NCI-H82 treated with DMSO at 0.1 percent for 48 hours (cell line): ENCODE measurements around the gene RAD18.

Source experiments
- DNase-seq: peaks from one replicate; lab custom pipeline; 2025; ENCODE audit not compliant: unreplicated experiment; lab: John Stamatoyannopoulos, UW

Gene RAD18

GRCh38 chr3:8900869-8901268 is 62.4 kb downstream of the RAD18 start:
- DNase-seq, result no peak

- DNase-seq, result no peak
Observed at GRCh38 chr3:8899876-8900460, 63.3 kb downstream of the RAD18 start.

DNA sequence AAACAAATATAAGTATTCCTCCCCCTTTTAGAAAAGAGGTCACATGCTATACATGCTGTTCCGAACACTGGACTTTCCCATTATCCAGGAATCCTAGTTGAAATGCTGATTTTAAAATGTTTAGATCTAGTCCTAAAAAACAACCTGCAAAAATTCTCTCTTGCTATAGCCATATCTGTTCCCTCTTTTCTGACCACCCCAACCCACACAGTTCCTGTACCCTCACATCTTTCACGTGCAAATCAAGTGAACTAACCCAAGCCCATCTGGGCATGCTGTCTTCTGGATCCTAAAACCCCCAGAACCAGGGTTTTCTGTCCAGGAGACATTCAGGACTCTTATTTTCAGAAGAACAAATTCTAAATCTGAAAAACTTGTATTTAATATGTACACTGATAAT is 67.4 kb downstream of the RAD18 start:
- no peak for DNase-seq

GRCh38 chr3:8893001-8893400 is 70.3 kb downstream of the RAD18 start:
- DNase-seq, result no peak

DNA sequence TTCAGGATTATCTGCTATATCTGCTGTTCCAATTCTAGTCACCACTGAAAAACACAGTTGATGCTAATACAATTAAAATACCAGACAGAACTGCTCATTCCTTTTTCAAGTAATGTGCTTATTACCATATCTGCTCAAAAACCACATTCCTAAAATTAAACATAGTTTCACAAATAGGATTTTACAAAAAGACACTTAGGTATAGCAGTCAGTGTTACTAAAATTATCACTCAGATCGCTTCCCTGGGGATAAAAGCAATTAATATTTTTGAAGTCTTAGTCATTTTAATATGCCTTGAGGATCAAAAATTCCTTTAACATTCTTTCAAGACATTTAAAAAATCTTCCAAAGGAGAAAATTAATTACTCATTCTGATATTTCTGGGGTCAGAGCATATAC is 71.5 kb downstream of the RAD18 start:
- no peak for DNase-seq

- no peak for DNase-seq
Observed at GRCh38 chr3:8891303-8891702, 72.0 kb downstream of the RAD18 start.

- DNase-seq, result no peak
Observed at GRCh38 chr3:8888301-8888915, 74.9 kb downstream of the RAD18 start.

GRCh38 chr3:8887435-8888300 is 75.6 kb downstream of the RAD18 start:
- no peak for DNase-seq

GRCh38 chr3:8886546-8886945 is 76.7 kb downstream of the RAD18 start:
- DNase-seq, result no peak

DNA sequence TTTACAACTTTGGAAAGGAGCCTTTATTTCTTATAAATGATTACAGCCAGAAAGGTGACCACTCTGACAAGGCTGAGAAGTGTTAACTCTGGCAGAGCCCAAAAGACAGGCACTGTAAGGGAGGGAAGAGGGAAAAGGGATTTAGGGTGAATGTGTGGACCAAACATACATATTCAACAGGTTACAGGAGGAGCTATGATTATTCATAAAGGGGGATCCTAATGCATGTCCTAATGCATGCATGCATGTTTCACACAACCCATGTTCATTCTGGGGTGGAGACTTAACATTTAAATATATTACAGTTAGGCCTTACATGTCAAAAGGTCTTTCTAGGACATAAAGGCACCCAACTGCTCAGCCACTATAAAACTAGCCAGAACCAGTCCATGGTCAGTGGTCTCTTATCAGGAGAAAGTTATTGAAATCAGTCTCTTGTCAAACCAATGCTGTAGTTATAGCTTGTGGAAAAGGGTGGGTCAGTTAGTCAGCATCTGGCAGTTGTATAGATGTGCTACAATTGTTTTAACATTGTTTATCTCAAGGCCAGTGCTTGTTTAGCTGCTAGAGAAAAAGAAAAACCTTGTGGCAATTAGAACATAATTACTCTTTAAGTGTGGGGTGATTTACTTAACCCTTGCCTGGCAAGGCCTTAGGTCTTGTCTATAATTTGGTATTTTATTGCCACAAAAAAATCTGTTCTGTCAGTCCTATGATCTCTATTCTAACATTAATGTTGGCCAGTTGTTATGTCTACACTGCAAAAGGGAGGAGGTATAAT is 77.5 kb downstream of the RAD18 start:
- DNase-seq, result no peak

GRCh38 chr3:8884630-8885290 is 78.5 kb downstream of the RAD18 start:
- no peak for DNase-seq

DNA sequence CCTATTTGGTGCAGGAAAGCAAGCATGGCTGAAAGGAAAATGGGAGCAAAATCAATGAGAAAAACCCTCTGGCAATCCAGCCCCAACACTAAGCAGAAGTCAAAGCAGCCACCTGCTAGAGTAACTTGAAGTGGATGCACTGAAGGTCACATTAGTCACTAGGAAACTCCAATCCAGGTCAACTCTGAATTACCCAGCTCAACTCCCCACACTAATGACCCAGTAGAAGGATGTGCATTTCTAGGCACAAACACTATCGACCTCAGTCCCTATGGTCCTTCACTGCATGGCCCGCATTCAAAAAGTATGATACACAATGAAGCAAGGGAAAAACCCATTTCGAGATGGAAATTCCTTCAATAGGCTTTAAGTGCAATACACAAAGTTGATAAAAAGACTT is 80.6 kb downstream of the RAD18 start:
- no peak for DNase-seq

DNA sequence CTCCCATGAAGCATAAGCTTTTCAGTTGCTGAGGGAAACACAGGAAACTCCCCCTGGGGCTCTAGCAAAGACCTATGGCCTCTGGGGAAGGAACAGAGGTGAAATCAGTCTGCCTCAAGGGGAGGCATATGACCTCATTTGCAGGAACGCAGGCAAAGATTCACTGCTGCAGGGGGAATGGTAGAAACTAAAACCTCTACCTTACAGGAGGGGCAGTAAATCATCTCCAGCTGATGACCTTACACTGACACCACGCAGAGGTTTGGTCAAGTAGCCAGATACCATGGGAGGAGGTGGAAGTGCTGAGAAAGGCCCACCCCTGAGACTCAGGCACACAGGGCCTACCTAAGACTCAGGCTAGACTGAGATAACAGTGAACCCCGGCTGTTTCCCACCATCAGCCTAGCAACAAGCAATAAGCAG is 81.1 kb downstream of the RAD18 start:
- DNase-seq, result no peak

DNA sequence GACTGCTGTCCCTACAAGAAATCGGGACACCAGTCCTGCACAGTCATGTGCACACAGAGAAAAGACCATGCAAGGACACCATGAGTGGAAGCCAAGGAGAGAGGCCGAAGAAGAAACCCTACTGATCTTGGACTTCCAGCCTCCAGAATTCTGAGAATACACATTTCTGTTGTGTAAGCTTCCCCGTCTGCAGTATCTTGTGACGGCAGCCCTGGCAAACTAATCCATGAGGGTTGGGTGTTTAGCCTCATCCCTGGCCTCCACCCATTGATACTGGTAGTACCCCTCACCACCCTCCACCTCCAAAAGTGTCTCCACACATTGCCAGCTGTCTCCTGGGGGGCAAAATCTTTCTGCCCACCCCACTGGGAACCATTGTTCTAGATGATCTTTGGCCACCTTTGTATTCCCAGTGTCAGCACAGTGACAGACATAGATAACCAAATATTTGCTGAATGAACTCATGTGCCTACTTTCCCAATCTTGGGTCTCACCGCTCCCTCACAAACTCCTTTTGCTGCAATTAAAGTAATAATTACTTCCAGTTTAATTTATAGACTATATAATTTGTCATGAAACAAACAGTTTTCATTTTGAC is 83.8 kb downstream of the RAD18 start:
- DNase-seq, result no peak

- DNase-seq, result no peak
Observed at GRCh38 chr3:8875836-8876235, 87.4 kb downstream of the RAD18 start.

GRCh38 chr3:8873740-8874139 is 89.5 kb downstream of the RAD18 start:
- DNase-seq, result no peak

DNA sequence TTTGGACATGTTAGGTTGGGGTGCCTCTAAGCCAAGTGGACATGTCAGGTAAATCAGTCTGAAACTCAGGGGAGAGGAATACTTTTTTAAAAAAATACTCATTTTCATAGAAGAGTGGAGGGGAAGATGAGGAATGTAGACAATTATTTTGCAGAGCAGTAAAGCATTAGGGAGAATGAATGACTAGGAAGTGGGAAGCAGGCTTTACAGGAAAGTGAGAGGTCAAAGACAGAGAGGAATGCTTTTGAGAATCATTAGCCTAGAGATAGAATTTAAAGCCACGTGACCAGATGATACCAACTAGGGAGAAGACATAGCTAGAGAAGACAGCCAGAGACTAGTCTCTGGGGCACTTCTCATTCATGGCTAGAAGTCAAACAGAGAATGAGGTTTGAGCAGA is 91.0 kb downstream of the RAD18 start:
- no peak for DNase-seq

- no peak for DNase-seq
Observed at GRCh38 chr3:8871306-8871705, 92.0 kb downstream of the RAD18 start.

DNA sequence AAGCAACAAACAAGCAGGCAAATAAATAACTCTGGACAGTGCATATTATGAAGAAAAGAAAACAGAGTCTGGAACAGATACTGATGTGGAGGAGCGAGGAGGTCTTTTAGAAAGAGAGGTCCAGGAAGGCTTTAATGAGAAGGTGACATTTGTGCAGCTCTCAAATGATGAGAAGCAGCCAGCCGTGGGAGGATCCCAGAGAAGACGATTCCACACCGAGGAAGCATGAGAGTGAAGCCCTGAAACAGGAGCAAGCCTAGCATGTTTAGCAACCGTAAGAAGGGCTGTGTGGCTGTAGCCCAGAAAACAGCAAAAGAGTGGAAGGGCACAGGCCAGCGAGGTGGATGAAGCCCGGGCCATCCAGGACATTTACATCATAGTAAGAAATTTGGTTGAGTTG is 93.1 kb downstream of the RAD18 start:
- no peak for DNase-seq

- DNase-seq, result no peak
Observed at GRCh38 chr3:8869613-8870012, 93.7 kb downstream of the RAD18 start.

- DNase-seq, result no peak
Observed at GRCh38 chr3:8868996-8869395, 94.3 kb downstream of the RAD18 start.
